Adrenal gland (tissue), 12 donors: ENCODE results near the gene DZANK1. TPM values are rescaled to one million over a fixed set of nuclear protein-coding genes. Genes with fewer than 3 reads are reported as not detected.
A peak's percentile ranks its signal among the peaks of the same experiment; 100 is the strongest.
"Not testable (repeated sequence)": the region's sequence is repeated elsewhere in the genome, so short reads cannot be mapped to it uniquely, and the experiment has no call there.

Source experiments
- DNase-seq, 7 donors: peaks; one replicate each; pipeline ENCODE4 v3.0.0-alpha.2; 2019 to 2020
- H3K27ac ChIP-seq, 5 donors: fragments of 200-600 bp; sonication (generic) in 4 of 5; 1 replicate in 3 of 5; 2 replicates in 2 of 5; pipeline versions ENCODE4 v1.5.1 to v1.8.0; 2016 to 2020; ENCODE audit warnings: mild to moderate bottlenecking in 1 of 5
- H3K27me3 ChIP-seq: fragments of 200-600 bp; 2 replicates; pipeline ENCODE4 v1.8.0; 2021
- H3K36me3 ChIP-seq, 2 donors: fragments of 200-600 bp; replicated peaks in 1 of 2; 1 replicate in 1 of 2; 2 replicates in 1 of 2; pipeline versions ENCODE4 v1.5.1 to v1.8.0; 2018 to 2022
- H3K4me1 ChIP-seq, 2 donors: fragments of 200-600 bp; replicated peaks in 1 of 2; 1 replicate in 1 of 2; 2 replicates in 1 of 2; pipeline versions ENCODE4 v1.5.1 to v1.8.0; 2018 to 2021
- H3K4me3 ChIP-seq, 4 donors: fragments of 200-600 bp; sonication (generic) in 3 of 4; one replicate each; pipeline ENCODE4 v1.5.1; 2016 to 2018
- H3K9me3 ChIP-seq, 3 donors: fragments of 200-600 bp; sonication (generic) in 1 of 3; replicated peaks in 1 of 3; 1 replicate in 2 of 3; 2 replicates in 1 of 3; pipeline versions ENCODE4 v1.5.1 to v1.8.0; 2016 to 2021
- POLR2A ChIP-seq, 2 donors: fragments of 450-650 bp; IDR thresholded peaks; one replicate each; pipeline ENCODE4 v1.6.1; 2017; ENCODE audit warnings: antibody characterized with exemption in 2 of 2, mild to moderate bottlenecking in 2 of 2, moderate library complexity in 1 of 2
- WGBS, 4 donors: extraction: QIAGEN DNeasy Blood & Tissue Kit in 2 of 4; methylation state at CpG; one replicate each; pipeline versions ENCODE4 v1.1.5 to v1.1.7; 2013 to 2017; 5-methylcytosine and 5-hydroxymethylcytosine counted together
- intact Hi-C, 2 donors: fragments of 100-400 bp; cut with DNase I; formaldehyde crosslinking; loops; one replicate each; pipeline versions ENCODE4 v1.14.1 to v1.15.0; 2022 to 2023
- polyA plus RNA-seq, 3 donors: library from polyadenylated mRNA; stranded (reverse); fragments of 200-250 nt in 2 of 3; fragments of 350-450 nt in 1 of 3; fragmentation: Illumina TruSeq in 1 of 3; extraction: RNeasy Lipid Tissue Mini Kit (QIAGEN cat#74804) in 1 of 3; gene quantifications; one replicate each; pipeline ENCODE4 v1.2.3, GENCODE V29; 2013 to 2014
- total RNA-seq, 9 donors: library from RNA; depleted of rRNA in 4 of 9; stranded (reverse); fragments of >200 nt in 4 of 9; fragments of 120-200 nt in 1 of 9; fragmentation: NEBNext Ultra II Directional in 1 of 9; extraction: Animal tissue kit (Norgen Biotek cat#: 25700) in 1 of 9; gene quantifications; one replicate each; pipeline versions ENCODE4 v1.1.0 to v1.2.4, GENCODE V29; 2013 to 2023
- TF ChIP-seq, protein P1 (sequence below), 6 experiments: fragments of 450-650 bp in 4 of 6; fragments of 200-600 bp in 2 of 6; sonication (generic) in 1 of 6; IDR thresholded peaks; 1 replicate in 5 of 6; 2 replicates in 1 of 6; pipeline versions ENCODE4 v1.5.1 to v1.8.0; 2016 to 2021; ENCODE audit warnings: antibody characterized with exemption in 6 of 6, mild to moderate bottlenecking in 2 of 6, moderate library complexity in 1 of 6
- donor health status: healthy with polysubstance abuse.
- donor health status: Bipolar disorder and iron deficiency.
- donor health status: DM: yes; HTN: yes; CAD: no.
- donor health status: DM: no; HTN: no; CAD: no.
- donor health status: DM: no; HTN: no; CAD: no.
- donor health status: DM: yes; HTN: yes; CAD: no.

Gene DZANK1
- total and polyA plus RNA-seq, 12 donors = 1.3 to 5.7 (median 3.0) TPM

DNA sequence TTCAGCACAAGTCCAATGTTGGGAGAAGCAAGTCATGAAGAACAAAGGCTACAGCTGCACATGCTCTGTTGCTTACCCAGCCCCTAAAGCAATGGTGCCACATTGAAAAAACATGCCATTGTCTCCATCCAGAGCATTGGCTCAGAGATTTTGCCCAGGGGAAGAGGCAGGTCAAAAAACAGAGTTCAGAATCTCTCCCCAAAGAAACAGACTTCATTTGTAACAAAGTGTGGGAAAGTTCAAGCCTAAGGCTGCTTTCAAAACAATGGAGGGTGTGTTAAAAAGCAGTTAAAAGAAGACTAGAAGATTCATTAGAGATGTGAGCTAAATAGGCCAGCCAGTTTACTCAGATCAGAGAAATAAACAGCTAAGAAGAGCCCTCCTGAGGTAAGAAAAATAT, 63.6 kb downstream of the DZANK1 start:
- H3K36me3 ChIP-seq = no peaks in the 10 kb centered on the region
- DNase-seq = no peak
- intact Hi-C loops = no loop called here
- no peak for TF ChIP-seq POLR2A (IDR thresholded peaks at IDR 0.05)
- TF ChIP-seq, protein P1, sequence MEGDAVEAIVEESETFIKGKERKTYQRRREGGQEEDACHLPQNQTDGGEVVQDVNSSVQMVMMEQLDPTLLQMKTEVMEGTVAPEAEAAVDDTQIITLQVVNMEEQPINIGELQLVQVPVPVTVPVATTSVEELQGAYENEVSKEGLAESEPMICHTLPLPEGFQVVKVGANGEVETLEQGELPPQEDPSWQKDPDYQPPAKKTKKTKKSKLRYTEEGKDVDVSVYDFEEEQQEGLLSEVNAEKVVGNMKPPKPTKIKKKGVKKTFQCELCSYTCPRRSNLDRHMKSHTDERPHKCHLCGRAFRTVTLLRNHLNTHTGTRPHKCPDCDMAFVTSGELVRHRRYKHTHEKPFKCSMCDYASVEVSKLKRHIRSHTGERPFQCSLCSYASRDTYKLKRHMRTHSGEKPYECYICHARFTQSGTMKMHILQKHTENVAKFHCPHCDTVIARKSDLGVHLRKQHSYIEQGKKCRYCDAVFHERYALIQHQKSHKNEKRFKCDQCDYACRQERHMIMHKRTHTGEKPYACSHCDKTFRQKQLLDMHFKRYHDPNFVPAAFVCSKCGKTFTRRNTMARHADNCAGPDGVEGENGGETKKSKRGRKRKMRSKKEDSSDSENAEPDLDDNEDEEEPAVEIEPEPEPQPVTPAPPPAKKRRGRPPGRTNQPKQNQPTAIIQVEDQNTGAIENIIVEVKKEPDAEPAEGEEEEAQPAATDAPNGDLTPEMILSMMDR (IDR thresholded peaks at IDR 0.05) = no peak
- no peaks in the 10 kb centered on the region for H3K4me1 ChIP-seq
- H3K9me3 ChIP-seq = no peaks in the 10 kb centered on the region
- no peak overlapping the region for H3K4me3 ChIP-seq
- H3K27ac ChIP-seq = no peak overlapping the region
- no peaks in the 10 kb centered on the region for H3K27me3 ChIP-seq

DNA sequence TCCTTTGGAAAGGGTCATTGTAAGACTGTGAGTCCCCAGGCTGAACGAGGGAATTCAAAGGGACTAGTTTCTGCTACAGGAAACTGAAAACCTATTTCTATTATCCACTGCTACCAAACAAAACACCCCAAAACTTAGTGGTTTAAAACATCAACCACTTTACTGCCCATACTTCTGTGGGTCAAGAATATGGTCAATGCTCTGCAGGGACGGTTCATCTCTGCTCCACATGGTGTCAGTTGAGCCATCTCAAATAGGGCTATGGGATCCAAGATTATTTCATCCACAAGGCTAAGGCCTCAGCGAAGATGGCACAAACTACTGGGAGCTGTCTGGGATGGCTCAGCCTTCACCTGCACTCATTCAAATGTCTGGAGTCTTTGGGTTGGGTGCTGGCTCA, 65.5 kb downstream of the DZANK1 start:
- Histone ChIP-seq H3K9me3 (no peaks in the 10 kb centered on the region), H3K36me3 (no peaks in the 10 kb centered on the region), H3K27me3 (no peaks in the 10 kb centered on the region), H3K4me3 (no peak overlapping the region), H3K27ac (no peak overlapping the region), H3K4me1 (no peaks in the 10 kb centered on the region)
- TF ChIP-seq, protein P1 (IDR thresholded peaks at IDR 0.05) = no peak
- no peak for TF ChIP-seq POLR2A (IDR thresholded peaks at IDR 0.05)
- no peak for DNase-seq
- 94 to 97% (median 94%) methylated on average over 3 of the region's 3 CpGs for WGBS, 4 donors
- intact Hi-C loops = no loop called here

DNA sequence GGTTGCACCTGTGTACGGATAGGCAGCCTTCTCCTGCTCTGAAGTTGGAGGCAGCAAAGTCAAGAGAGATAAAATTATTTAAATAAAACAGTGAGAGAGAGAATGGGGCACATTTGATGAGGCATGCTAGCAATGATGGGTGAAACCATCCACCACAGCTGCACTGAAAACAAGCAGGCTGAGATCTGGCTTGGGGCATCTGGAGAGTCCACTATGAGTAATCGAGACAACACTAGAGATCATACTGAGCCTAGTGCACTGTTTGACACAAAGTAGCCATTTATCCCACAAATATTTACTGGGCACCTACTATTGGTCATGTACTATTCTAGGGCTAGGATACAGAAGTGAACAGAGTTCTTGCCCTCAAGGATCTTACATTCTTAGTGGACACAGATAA, 66.4 kb downstream of the DZANK1 start:
- Histone ChIP-seq H3K4me1 (no peaks in the 10 kb centered on the region), H3K4me3 (no peak overlapping the region), H3K36me3 (no peaks in the 10 kb centered on the region), H3K9me3 (no peaks in the 10 kb centered on the region), H3K27ac (no peak overlapping the region), H3K27me3 (no peaks in the 10 kb centered on the region)
- 91 to 100% (median 96%) methylated on average over 2 of the region's 2 CpGs for WGBS, 4 donors
- TF ChIP-seq POLR2A (IDR thresholded peaks at IDR 0.05) = no peak
- TF ChIP-seq, protein P1 (IDR thresholded peaks at IDR 0.05) = no peak
- intact Hi-C loops = no loop called here
- DNase-seq = no peak

DNA sequence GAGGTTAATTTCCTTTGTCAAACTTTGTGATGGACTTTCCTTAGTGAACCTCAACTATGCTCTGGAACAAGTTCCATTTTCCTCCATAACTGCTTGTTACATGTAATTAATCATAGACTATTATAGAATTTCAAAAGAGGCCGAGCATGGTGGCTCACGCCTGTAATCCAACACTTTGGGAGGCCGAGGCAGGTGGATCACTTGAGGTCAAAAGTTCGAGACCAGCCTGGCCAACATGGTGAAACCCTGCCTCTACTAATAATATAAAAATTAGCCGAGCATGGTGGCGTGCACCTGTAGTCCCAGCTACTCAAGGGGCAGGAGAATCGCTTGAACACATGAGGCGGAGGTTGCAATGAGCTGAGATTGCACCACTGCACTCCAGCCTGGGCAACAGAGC, 68.1 kb downstream of the DZANK1 start:
- H3K9me3 ChIP-seq, intact Hi-C loops, DNase-seq, H3K27me3 ChIP-seq, H3K27ac ChIP-seq, H3K4me3 ChIP-seq, H3K36me3 ChIP-seq, H3K4me1 ChIP-seq: not testable (repeated sequence)
- WGBS, 4 donors = 93 to 98% (median 95%) methylated on average over 8 of the region's 8 CpGs

DNA sequence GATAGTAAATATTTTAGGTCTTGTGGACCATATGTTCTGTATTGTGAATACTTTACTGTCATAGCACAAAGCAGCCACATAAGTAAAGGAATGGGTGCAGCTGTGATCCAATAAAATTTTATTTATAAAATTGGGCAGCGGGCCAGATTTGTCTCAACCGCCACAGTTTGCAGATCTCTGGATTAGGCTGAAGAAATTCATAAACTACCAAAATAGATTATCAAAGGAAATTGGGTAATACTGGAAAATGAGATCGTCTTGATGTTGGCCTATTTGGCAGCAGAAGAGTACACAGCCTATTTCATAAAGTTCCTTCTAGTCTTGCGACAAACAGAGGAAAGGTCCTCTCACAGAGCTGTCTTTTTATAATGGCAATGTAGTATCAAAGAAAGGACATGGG, 69.8 kb downstream of the DZANK1 start:
- Histone ChIP-seq H3K4me3 (no peak overlapping the region), H3K36me3 (no peaks in the 10 kb centered on the region), H3K9me3 (no peaks in the 10 kb centered on the region), H3K4me1 (no peaks in the 10 kb centered on the region), H3K27me3 (no peaks in the 10 kb centered on the region), H3K27ac (peak overlapping the region in 1 of 5 donors; percentile 45)
- no peak for DNase-seq
- 38 to 50% (median 47%) methylated on average over 4 of the region's 4 CpGs for WGBS, 4 donors
- TF ChIP-seq, protein P1 (IDR thresholded peaks at IDR 0.05) = no peak
- TF ChIP-seq POLR2A (IDR thresholded peaks at IDR 0.05) = no peak
- intact Hi-C loops = no loop called here
